ENCODE data around the gene FBXL14.

FBXL14 gene

GRCh38 chr12:1575408-1576401 lies 18.7 kb downstream of the FBXL14 start:
- DNase-seq (ENCODE audit: insufficient read length, low spot score) (no peak), FAIRE-seq (no peak)
- TF ChIP-seq POLR2A (IDR thresholded peaks at IDR 0.05; ENCODE audit: low read depth, low read length), result no peak
- TF ChIP-seq SPI1 (IDR thresholded peaks at IDR 0.05; ENCODE audit: low read depth, low read length), result no peak
- no peak for TF ChIP-seq PAX5 (IDR thresholded peaks at IDR 0.05; ENCODE audit: insufficient read depth, low read length, severe bottlenecking)
- no peak for TF ChIP-seq POU2F2 (IDR thresholded peaks at IDR 0.05; ENCODE audit: low read depth, low read length)

- FAIRE-seq, result no peak
- TF ChIP-seq TAF1 (IDR thresholded peaks at IDR 0.05; ENCODE audit: low read depth, low read length), result no peak
- no peak for TF ChIP-seq POLR2AphosphoS5 (IDR thresholded peaks at IDR 0.05; ENCODE audit: low read depth, low read length)
- TF ChIP-seq PAX5 (IDR thresholded peaks at IDR 0.05; ENCODE audit: insufficient read depth, low read length, severe bottlenecking), result no peak
- TF ChIP-seq POU2F2 (IDR thresholded peaks at IDR 0.05; ENCODE audit: low read depth, low read length), result no peak
- DNase-seq (ENCODE audit: insufficient read length, low spot score), result no peak
These were observed 19.5 kb downstream of the FBXL14 start for GRCh38 chr12:1574865-1575259.

- peak; percentile 85 for FAIRE-seq
- TF ChIP-seq SPI1 (IDR thresholded peaks at IDR 0.05; ENCODE audit: low read depth, low read length), result peak; percentile 72
- no peak for TF ChIP-seq POLR2AphosphoS5 (IDR thresholded peaks at IDR 0.05; ENCODE audit: low read depth, low read length)
- TF ChIP-seq POLR2A (IDR thresholded peaks at IDR 0.05; ENCODE audit: low read depth, low read length), result no peak
- TF ChIP-seq PAX5 (IDR thresholded peaks at IDR 0.05; ENCODE audit: insufficient read depth, low read length, severe bottlenecking), result no peak
- DNase-seq (ENCODE audit: insufficient read length, low spot score), result no peak
These were observed 20.2 kb downstream of the FBXL14 start for GRCh38 chr12:1573960-1574864.

- no peak for FAIRE-seq
- DNase-seq (ENCODE audit: insufficient read length, low spot score), result no peak
- TF ChIP-seq POLR2AphosphoS5 (IDR thresholded peaks at IDR 0.05; ENCODE audit: low read depth, low read length) (no peak), PAX5 (IDR thresholded peaks at IDR 0.05; ENCODE audit: insufficient read depth, low read length, severe bottlenecking) (no peak), POLR2A (IDR thresholded peaks at IDR 0.05; ENCODE audit: low read depth, low read length) (no peak), SPI1 (IDR thresholded peaks at IDR 0.05; ENCODE audit: low read depth, low read length) (no peak), TAF1 (IDR thresholded peaks at IDR 0.05; ENCODE audit: low read depth, low read length) (no peak), POU2F2 (IDR thresholded peaks at IDR 0.05; ENCODE audit: low read depth, low read length) (no peak)
These were observed 21.6 kb downstream of the FBXL14 start for GRCh38 chr12:1572731-1573130.

- FAIRE-seq (no peak), DNase-seq (ENCODE audit: insufficient read length, low spot score) (no peak)
- TF ChIP-seq PAX5 (IDR thresholded peaks at IDR 0.05; ENCODE audit: insufficient read depth, low read length, severe bottlenecking), result no peak
These were observed 26.5 kb downstream of the FBXL14 start for GRCh38 chr12:1567852-1568251.

- DNase-seq (ENCODE audit: insufficient read length, low spot score) (no peak), FAIRE-seq (no peak)
- TF ChIP-seq POU2F2 (IDR thresholded peaks at IDR 0.05; ENCODE audit: low read depth, low read length) (no peak), PAX5 (IDR thresholded peaks at IDR 0.05; ENCODE audit: insufficient read depth, low read length, severe bottlenecking) (no peak), POLR2AphosphoS5 (IDR thresholded peaks at IDR 0.05; ENCODE audit: low read depth, low read length) (no peak), POLR2A (IDR thresholded peaks at IDR 0.05; ENCODE audit: low read depth, low read length) (no peak), SPI1 (IDR thresholded peaks at IDR 0.05; ENCODE audit: low read depth, low read length) (no peak), TAF1 (IDR thresholded peaks at IDR 0.05; ENCODE audit: low read depth, low read length) (no peak)
These were observed 27.8 kb downstream of the FBXL14 start for GRCh38 chr12:1566449-1567135.

- FAIRE-seq, result no peak
- DNase-seq (ENCODE audit: insufficient read length, low spot score), result no peak
- TF ChIP-seq POLR2A (IDR thresholded peaks at IDR 0.05; ENCODE audit: low read depth, low read length) (no peak), POLR2AphosphoS5 (IDR thresholded peaks at IDR 0.05; ENCODE audit: low read depth, low read length) (no peak), POU2F2 (IDR thresholded peaks at IDR 0.05; ENCODE audit: low read depth, low read length) (no peak), SPI1 (IDR thresholded peaks at IDR 0.05; ENCODE audit: low read depth, low read length) (no peak), TAF1 (IDR thresholded peaks at IDR 0.05; ENCODE audit: low read depth, low read length) (no peak), PAX5 (IDR thresholded peaks at IDR 0.05; ENCODE audit: insufficient read depth, low read length, severe bottlenecking) (no peak)
These were observed 29.2 kb downstream of the FBXL14 start for GRCh38 chr12:1565172-1565571.

- no peak for TF ChIP-seq POLR2AphosphoS5 (IDR thresholded peaks at IDR 0.05; ENCODE audit: low read depth, low read length)
- no peak for TF ChIP-seq TAF1 (IDR thresholded peaks at IDR 0.05; ENCODE audit: low read depth, low read length)
- no peak for TF ChIP-seq SPI1 (IDR thresholded peaks at IDR 0.05; ENCODE audit: low read depth, low read length)
- no peak for TF ChIP-seq POU2F2 (IDR thresholded peaks at IDR 0.05; ENCODE audit: low read depth, low read length)
- TF ChIP-seq PAX5 (IDR thresholded peaks at IDR 0.05; ENCODE audit: insufficient read depth, low read length, severe bottlenecking), result no peak
- TF ChIP-seq POLR2A (IDR thresholded peaks at IDR 0.05; ENCODE audit: low read depth, low read length), result no peak
- DNase-seq (ENCODE audit: insufficient read length, low spot score), result no peak
- FAIRE-seq, result no peak
These were observed 30.3 kb downstream of the FBXL14 start for GRCh38 chr12:1564067-1564466.

GRCh38 chr12:1562813-1563407 lies 31.5 kb downstream of the FBXL14 start:
- no peak for FAIRE-seq
- TF ChIP-seq PAX5 (IDR thresholded peaks at IDR 0.05; ENCODE audit: insufficient read depth, low read length, severe bottlenecking), result no peak
- TF ChIP-seq POLR2A (IDR thresholded peaks at IDR 0.05; ENCODE audit: low read depth, low read length), result no peak
- no peak for DNase-seq (ENCODE audit: insufficient read length, low spot score)

Measured in GM12891 (cell line).